Measurements from ENCODE around the gene TMEM255B. TPM values are rescaled to one million over a fixed set of nuclear protein-coding genes. Genes with fewer than 3 reads are reported as not detected.

Gene TMEM255B
- total RNA-seq, 2 donors from 2014 or later = 1.3 to 2.2 TPM

DNA sequence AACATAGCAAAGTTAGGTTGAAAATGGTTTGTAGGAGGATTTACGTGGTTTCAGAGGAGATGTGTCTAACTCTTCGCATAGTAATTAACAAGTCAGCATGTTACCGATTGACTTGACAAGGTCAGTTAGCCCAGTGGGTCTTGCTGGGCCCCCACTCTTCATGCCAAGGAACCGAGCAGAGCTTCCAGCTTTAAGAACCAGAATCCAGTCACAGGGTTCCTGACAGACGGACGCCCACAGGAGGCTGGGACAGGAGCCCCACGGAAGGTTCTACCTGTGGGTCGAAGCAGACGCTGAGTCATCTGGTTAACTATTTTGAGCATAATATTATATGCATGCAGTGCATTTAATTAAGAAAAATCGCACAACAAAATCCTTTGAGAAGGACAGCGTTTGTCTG lies 3.5 kb downstream of the TMEM255B start:
- DNase-seq (ENCODE audit: low spot score) = no peak
- Mint-ChIP-seq H3K4me1 (ENCODE audit: low read depth in 2 of 2) (peaks cover 10 to 13% of the 10 kb centered on the region in 2 donors), H3K36me3 (no peaks in the 10 kb centered on the region), H3K27ac (no peak overlapping the region), H3K4me3 (no peak overlapping the region), H3K9me3 (no peaks in the 10 kb centered on the region), H3K27me3 (peaks cover 40 to 56% of the 10 kb centered on the region in 2 donors)
- ATAC-seq = no peak

DNA sequence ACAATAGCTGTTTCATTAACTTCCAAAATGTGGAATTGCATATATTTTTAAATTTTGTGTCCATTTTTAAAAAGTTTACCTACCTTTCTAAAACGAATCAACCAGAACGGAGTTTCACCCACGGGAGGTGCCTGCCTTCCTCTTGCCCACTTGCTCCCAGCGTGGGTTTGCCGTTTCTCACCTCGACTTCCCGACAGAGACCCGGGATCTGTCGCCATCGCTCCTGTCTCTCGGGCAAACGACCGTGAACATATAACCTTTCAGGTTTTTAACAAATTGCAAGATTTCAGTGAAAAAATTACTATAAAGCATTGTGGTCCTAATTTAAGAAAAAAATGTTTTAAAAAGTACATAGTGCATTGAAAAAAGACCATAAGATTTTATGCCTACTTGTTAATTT lies 4.2 kb downstream of the TMEM255B start:
- peaks cover 10 to 13% of the 10 kb centered on the region in 2 donors for H3K4me1 Mint-ChIP-seq (ENCODE audit: low read depth in 2 of 2)
- H3K27ac Mint-ChIP-seq = no peak overlapping the region
- ATAC-seq = no peak

DNA sequence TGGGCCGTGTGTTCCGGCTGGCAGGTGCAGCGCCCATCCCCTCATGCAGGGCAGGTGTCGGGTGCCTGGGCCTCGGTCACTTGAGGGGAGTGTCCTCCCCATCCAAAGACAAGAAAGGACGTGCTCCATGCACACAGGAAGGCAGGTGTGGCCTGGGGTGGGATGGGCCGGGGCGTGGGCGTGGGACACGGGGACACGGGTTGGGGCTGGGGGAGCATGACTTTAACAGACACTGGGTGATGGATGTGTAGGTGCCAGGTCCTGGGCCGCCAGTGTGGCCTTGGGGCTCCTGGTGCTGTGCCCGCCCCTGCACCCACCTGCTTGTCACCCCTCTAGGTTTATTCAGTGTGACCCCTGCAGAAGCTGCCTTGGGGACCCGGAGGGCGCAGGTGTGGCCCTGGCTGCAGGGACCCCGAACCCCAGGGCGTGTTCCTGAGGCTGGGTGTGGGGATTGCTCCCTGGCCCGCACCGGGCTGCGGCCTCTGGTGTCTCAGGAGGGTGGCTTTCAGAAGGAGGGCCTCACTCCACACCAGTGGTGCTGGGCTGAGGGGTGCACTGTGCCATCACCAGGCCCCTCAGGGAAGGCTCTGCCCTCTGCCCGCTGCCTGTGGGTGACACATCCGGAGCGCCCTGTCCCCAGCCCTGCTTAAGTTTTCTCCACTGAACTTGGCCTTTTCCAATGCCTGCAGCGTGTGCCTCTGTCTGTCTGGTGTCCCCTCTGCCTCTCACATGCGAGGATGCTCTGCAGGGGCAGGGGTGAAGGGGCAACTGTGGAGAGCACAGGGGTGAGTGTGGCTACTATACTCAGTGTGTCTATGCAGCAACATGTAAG lies 5.2 kb downstream of the TMEM255B start:
- H3K36me3 Mint-ChIP-seq = no peaks in the 10 kb centered on the region
- H3K27ac Mint-ChIP-seq = no peak overlapping the region
- DNase-seq (ENCODE audit: low spot score) = no peak
- no peaks in the 10 kb centered on the region for H3K9me3 Mint-ChIP-seq
- peaks cover 34 to 51% of the 10 kb centered on the region in 2 donors for H3K27me3 Mint-ChIP-seq
- ATAC-seq = peak; percentile 43
- no peak overlapping the region for H3K4me3 Mint-ChIP-seq
- H3K4me1 Mint-ChIP-seq (ENCODE audit: low read depth in 2 of 2) = peaks cover 6 to 12% of the 10 kb centered on the region in 2 donors

More for the DNA sequence above, 4.2 kb downstream of the TMEM255B start:
- no peak for DNase-seq (ENCODE audit: low spot score)
- H3K27me3 Mint-ChIP-seq = peaks cover 34 to 56% of the 10 kb centered on the region in 2 donors
- no peaks in the 10 kb centered on the region for H3K9me3 Mint-ChIP-seq
- no peak overlapping the region for H3K4me3 Mint-ChIP-seq
- H3K36me3 Mint-ChIP-seq = no peaks in the 10 kb centered on the region

DNA sequence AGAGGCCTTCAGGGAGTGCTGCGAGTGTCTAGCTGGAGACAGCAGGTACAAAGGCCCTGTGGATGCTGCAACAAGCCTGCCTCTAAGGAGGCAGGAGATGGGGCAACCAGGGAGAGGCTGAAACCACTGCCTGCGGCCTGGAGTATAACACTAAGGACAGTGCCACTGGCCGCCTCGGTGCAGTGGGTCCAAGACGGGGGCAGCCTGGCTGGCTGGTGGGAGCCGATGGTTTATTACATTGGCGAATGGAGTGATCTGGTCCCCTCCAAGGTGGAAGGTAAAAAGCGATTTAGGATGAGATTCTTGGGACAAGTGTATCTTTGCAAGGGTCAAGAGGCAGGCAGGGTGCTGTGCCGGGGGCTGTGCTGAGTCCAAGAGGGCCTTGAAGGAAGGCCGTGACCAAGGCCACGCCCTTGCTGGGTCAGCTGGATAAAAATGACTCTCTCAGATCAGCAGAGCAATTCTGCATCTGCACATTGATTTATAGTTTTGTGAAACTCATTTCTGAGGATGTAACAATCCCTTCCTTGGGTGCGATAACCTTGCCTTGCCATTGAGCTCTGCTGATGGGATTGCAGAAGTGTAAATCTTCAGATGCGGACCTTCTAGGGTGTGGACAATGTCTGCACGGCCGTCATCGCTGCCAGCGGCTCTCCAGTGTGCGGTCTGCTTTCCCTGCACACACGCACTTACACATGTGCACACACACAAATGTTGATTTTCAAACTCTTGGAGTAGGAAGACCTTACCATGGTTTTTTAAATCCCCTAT lies 6.0 kb downstream of the TMEM255B start:
- Mint-ChIP-seq H3K36me3 (no peaks in the 10 kb centered on the region), H3K9me3 (no peaks in the 10 kb centered on the region), H3K4me3 (no peak overlapping the region), H3K4me1 (ENCODE audit: low read depth in 2 of 2) (peaks cover 0 to 5% of the 10 kb centered on the region in 2 donors), H3K27ac (no peak overlapping the region), H3K27me3 (peaks cover 30 to 43% of the 10 kb centered on the region in 2 donors)
- DNase-seq (ENCODE audit: low spot score) = no peak
- ATAC-seq = peak in 1 of 2 donors; percentile 21

DNA sequence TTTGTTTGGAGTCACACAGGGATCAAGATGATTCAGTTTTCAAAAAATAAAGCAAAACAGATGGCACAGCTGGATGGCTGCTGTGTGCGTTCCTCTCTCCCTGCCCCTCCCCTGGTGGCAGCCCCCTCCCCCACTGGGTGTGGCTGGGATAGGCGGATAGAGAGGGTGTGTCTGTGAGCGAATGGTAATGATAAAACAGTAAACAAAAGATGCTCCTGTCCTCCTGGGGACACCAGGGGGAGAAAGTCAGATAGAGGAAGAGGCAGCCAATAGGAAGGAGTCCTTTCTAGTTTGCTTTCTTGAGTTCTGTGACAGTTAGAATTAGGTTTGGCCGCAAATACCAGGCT lies 6.5 kb downstream of the TMEM255B start:
- H3K27me3 Mint-ChIP-seq = peaks cover 28 to 38% of the 10 kb centered on the region in 2 donors
- ATAC-seq (no peak), DNase-seq (ENCODE audit: low spot score) (no peak)
- peaks cover 0 to 1% of the 10 kb centered on the region in 2 donors for H3K4me1 Mint-ChIP-seq (ENCODE audit: low read depth in 2 of 2)
- no peak overlapping the region for H3K27ac Mint-ChIP-seq
- no peaks in the 10 kb centered on the region for H3K9me3 Mint-ChIP-seq
- H3K36me3 Mint-ChIP-seq = no peaks in the 10 kb centered on the region
- no peak overlapping the region for H3K4me3 Mint-ChIP-seq

DNA sequence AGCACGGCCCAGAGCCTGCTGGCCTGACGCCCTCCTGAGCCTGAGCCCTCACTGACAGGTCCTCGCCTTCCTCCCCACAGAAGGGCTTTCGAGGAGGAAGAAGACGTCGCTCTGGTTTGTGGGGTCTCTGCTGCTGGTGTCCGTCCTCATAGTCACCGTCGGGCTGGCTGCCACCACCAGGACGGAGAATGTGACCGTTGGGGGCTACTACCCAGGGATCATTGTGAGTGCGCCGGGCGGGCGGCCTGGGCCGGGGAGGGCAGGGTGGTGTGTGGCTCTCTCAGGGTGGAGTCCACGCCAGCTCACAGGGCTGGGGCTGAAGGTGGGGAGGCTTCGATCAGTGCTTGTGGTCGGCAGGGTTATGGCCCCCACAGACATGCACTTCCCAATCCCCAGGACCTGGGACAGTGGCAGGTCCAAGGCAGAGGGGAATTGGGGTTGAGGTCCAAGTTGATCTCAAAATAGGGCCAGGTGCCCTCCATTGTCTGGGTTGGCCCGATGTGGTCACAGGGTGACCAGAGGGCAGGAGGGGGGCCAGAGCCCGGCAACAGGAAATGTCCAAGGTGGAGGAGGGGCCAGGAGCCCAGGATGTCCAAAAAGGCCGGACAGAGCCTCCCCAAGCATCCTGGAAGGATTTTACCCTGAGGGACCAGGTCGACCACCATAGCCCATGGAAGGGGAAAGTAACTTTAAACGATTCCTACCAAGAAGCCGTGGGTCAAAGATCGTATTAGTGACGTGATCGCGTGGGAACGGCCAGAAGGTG lies 7.2 kb downstream of the TMEM255B start:
- H3K4me3 Mint-ChIP-seq = no peak overlapping the region
- peak in 1 of 2 donors; percentile 55 for ATAC-seq
- H3K9me3 Mint-ChIP-seq = no peaks in the 10 kb centered on the region
- no peak overlapping the region for H3K27ac Mint-ChIP-seq
- H3K36me3 Mint-ChIP-seq = no peaks in the 10 kb centered on the region
- H3K4me1 Mint-ChIP-seq (ENCODE audit: low read depth in 2 of 2) = no peaks in the 10 kb centered on the region
- no peak for DNase-seq (ENCODE audit: low spot score)
- H3K27me3 Mint-ChIP-seq = peaks cover 21 to 31% of the 10 kb centered on the region in 2 donors

DNA sequence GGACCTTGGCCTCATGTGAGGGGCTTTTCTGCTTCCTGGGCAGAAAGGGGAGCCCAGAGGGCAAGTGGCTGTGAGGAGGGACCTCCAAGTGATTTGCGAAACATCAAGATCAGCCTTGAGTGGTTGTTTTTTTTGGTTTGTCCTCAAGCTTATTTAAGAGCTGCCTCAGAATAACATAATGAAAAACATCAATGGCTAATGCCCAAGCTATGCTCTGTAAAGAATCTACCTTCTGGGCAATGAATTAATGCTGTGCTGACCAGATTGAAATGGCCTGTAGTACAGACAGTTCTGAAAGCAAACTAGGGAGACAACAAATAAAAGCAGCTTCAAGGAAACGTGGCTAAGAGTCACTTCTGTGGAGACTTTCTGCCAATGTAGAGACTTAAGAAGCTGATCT lies 8.3 kb downstream of the TMEM255B start:
- no peak for DNase-seq (ENCODE audit: low spot score)
- Mint-ChIP-seq H3K4me3 (no peak overlapping the region), H3K36me3 (no peaks in the 10 kb centered on the region), H3K27me3 (peaks cover 15 to 19% of the 10 kb centered on the region in 2 donors), H3K9me3 (peaks cover under 1% of the 10 kb centered on the region), H3K27ac (no peak overlapping the region), H3K4me1 (ENCODE audit: low read depth in 2 of 2) (peaks cover 4 to 5% of the 10 kb centered on the region in 2 donors)
- no peak for ATAC-seq

DNA sequence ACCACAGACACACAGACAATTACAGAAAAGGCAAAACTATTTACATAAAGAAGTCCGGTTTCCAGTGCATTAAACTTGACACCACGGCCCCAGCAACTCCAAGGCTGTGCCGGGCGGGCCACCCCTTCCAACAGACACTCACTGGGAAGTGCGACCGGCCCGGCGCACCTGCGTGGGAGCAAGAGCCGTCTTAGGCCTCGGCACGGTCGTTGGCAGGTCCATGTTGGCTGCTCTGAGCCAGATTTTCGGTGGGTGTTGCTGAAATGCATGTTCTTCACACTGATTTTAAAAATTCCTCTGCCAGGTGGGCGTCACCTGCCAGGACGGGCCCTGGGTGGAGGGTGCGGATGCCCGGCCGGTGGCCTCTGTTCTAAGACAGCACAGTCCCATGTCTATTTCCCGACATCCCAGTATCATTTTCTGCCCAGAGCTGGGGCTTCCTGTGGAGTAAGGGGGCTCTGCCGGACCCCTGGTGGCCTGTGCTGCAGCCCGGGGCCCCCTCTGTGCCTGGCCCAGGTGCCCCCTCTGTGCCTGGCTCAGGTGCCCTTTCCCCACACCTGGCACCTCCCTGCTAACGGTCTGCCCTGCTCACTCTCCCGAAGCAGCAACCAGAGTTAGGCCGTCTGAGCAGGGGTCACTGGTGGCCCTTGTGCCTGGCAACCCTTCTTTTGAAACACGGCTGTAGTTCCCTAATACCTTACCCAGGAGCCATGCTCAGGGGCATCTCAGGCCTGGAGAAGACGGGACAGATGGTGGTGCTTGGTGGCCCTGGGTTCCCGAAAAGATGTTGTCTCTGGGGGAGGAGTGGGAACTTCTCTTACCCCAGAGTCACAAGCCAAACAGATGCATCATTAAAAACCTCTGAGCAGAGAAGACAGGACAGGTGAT lies 9.2 kb downstream of the TMEM255B start:
- Mint-ChIP-seq H3K9me3 (peaks cover 5% of the 10 kb centered on the region), H3K27me3 (peaks cover 13% of the 10 kb centered on the region in 2 donors), H3K36me3 (no peaks in the 10 kb centered on the region), H3K4me3 (no peak overlapping the region), H3K27ac (no peak overlapping the region), H3K4me1 (ENCODE audit: low read depth in 2 of 2) (peaks cover 7 to 10% of the 10 kb centered on the region in 2 donors)
- no peak for DNase-seq (ENCODE audit: low spot score)
- no peak for ATAC-seq

DNA sequence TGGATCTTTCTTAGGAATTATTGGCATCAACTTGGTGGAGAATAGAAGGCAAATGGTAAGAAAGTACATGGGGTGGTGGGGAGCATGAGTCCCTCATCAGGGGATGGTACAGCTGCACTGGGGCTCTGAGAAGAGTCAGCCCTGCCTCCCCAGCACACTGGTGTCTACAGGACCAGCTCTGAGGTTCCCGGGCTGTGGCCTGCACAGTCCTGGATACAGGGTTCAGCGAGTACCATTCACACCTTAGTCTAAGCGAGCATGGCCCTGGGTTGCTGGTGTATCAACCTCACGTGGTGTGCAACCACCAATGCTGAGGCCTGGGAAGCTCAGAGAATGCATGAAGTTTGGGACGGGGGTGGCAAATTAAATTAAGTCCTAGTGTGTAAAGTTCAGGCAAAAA lies 10.1 kb downstream of the TMEM255B start:
- Mint-ChIP-seq H3K9me3 (peaks cover 5% of the 10 kb centered on the region), H3K4me3 (no peak overlapping the region), H3K27ac (no peak overlapping the region), H3K27me3 (peaks cover 6 to 8% of the 10 kb centered on the region in 2 donors), H3K36me3 (no peaks in the 10 kb centered on the region), H3K4me1 (ENCODE audit: low read depth in 2 of 2) (peaks cover 7 to 10% of the 10 kb centered on the region in 2 donors)
- DNase-seq (ENCODE audit: low spot score) = no peak
- no peak for ATAC-seq

DNA sequence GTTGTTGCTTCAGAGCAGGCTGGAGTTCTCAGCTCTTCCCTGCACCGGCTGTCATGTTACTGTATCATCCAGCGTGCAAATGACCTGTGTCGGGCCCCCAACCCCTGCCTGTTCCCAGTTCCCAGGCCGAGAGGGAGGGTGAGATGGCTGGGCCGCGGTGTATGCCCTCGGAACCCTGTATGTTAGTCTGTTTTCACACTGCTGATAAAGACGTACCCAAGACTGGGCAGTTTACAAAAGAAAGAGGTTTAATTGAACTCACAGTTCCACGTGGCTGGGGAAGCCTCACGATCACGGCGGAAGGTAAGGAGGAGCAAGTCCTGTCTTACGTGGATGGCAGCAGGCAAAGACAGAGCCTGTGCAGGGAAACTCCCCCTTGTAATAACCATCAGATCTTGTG lies 10.9 kb downstream of the TMEM255B start:
- peaks cover 5% of the 10 kb centered on the region for H3K9me3 Mint-ChIP-seq
- peaks cover 6 to 8% of the 10 kb centered on the region in 2 donors for H3K27me3 Mint-ChIP-seq
- H3K27ac Mint-ChIP-seq = no peak overlapping the region
- H3K4me1 Mint-ChIP-seq (ENCODE audit: low read depth in 2 of 2) = peaks cover 7 to 10% of the 10 kb centered on the region in 2 donors
- no peak overlapping the region for H3K4me3 Mint-ChIP-seq
- H3K36me3 Mint-ChIP-seq = no peaks in the 10 kb centered on the region
- ATAC-seq (no peak), DNase-seq (ENCODE audit: low spot score) (no peak)

DNA sequence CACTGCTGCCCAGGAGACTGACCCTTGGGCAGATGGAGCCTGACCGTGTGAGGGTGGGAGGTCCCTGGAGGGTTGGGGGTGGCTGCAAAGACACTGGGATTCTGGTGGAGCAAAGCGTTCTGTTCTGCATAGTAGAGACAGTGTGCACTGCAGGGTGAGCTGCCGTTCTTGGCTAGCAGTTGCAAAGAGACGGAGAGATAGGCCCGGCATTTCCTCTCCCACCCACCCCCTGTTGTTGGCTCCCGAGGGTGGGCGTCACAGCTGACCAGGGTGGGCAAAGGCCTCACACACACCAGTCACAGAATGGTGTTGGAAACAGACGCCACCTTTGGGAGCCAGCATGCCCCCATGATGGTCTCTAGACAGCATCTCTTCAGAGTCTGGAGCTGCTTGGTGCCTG lies 11.4 kb downstream of the TMEM255B start:
- no peak overlapping the region for H3K27ac Mint-ChIP-seq
- H3K4me3 Mint-ChIP-seq = no peak overlapping the region
- H3K36me3 Mint-ChIP-seq = no peaks in the 10 kb centered on the region
- H3K9me3 Mint-ChIP-seq = peaks cover 5% of the 10 kb centered on the region
- peaks cover 6 to 8% of the 10 kb centered on the region in 2 donors for H3K27me3 Mint-ChIP-seq
- DNase-seq (ENCODE audit: low spot score) (no peak), ATAC-seq (no peak)
- H3K4me1 Mint-ChIP-seq (ENCODE audit: low read depth in 2 of 2) = peaks cover 7 to 10% of the 10 kb centered on the region in 2 donors

DNA sequence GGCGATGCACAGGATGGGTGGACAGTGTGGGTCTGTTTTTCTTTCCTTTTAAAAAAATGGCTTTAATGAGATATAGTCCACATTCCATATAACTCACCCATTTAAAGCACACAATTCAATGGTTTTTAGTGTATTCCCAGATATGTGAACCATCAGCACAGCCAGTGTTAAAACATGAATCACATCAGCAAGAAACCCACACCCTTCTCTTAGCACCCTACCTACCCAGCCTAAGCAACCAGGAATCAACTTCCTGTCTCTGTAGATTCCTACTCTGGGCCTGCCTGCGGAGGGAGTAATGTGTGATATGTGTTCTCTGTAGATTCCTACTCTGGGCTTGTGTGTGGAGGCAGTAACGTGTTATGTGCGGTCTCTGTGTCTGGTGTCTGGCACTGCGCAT lies 11.9 kb downstream of the TMEM255B start:
- ATAC-seq (no peak), DNase-seq (ENCODE audit: low spot score) (no peak)
- Mint-ChIP-seq H3K9me3 (peaks cover 5% of the 10 kb centered on the region), H3K36me3 (no peaks in the 10 kb centered on the region), H3K4me1 (ENCODE audit: low read depth in 2 of 2) (peaks cover 7 to 10% of the 10 kb centered on the region in 2 donors), H3K27me3 (peaks cover 6% of the 10 kb centered on the region in 2 donors), H3K4me3 (no peak overlapping the region), H3K27ac (no peak overlapping the region)

Measured in natural killer cell treated with Interleukin-12 subunit alpha and Interleukin-12 subunit beta and Interleukin-15 and Interleukin-18, amount 100 ng/mL, for 72 hours (primary cell).